Measurements from ENCODE around the gene UCHL5.
A peak's percentile ranks its signal among the peaks of the same experiment; 100 is the strongest.
"Not testable (repeated sequence)": the region's sequence is repeated elsewhere in the genome, so short reads cannot be mapped to it uniquely, and the experiment has no call there.

The UCHL5 gene

GRCh38 chr1:193062698-193063463, 3.7 kb upstream of the UCHL5 start:
- no peak for DNase-seq

GRCh38 chr1:193060938-193061337, 1.8 kb upstream of the UCHL5 start:
- DNase-seq: no peak

GRCh38 chr1:193060406-193060805, 1.2 kb upstream of the UCHL5 start:
- no peak for DNase-seq

GRCh38 chr1:193060115-193060403, 899 bp upstream of the UCHL5 start:
- DNase-seq: no peak

- peak; percentile 58 to 60 for DNase-seq
Measured at GRCh38 chr1:193058529-193059281, 455 bp downstream of the UCHL5 start.

GRCh38 chr1:193054169-193054675, 4.9 kb downstream of the UCHL5 start:
- DNase-seq: no peak

- not testable (repeated sequence) for DNase-seq
Measured at GRCh38 chr1:193048913-193049312, 10.2 kb downstream of the UCHL5 start.

GRCh38 chr1:193042766-193043691, 16.1 kb downstream of the UCHL5 start:
- DNase-seq: no peak

GRCh38 chr1:193040011-193040410, 19.1 kb downstream of the UCHL5 start:
- no peak for DNase-seq

- no peak for DNase-seq
Measured at GRCh38 chr1:193036337-193037047, 22.7 kb downstream of the UCHL5 start.

- DNase-seq: no peak
Measured at GRCh38 chr1:193033610-193034009, 25.6 kb downstream of the UCHL5 start.

GRCh38 chr1:193032643-193033427, 26.3 kb downstream of the UCHL5 start:
- DNase-seq: not testable (repeated sequence)

GRCh38 chr1:193031431-193031830, 27.7 kb downstream of the UCHL5 start:
- peak in 1 of 2 donors; percentile 7 for DNase-seq

GRCh38 chr1:193030280-193030679, 28.9 kb downstream of the UCHL5 start:
- DNase-seq: no peak

GRCh38 chr1:193025218-193025617, 33.9 kb downstream of the UCHL5 start:
- no peak for DNase-seq

- peak in 1 of 2 donors; percentile 57 for DNase-seq
Measured at GRCh38 chr1:193019442-193020026, 39.6 kb downstream of the UCHL5 start.

GRCh38 chr1:193016788-193017187, 42.4 kb downstream of the UCHL5 start:
- DNase-seq: no peak

- no peak for DNase-seq
Measured at GRCh38 chr1:193014400-193014799, 44.8 kb downstream of the UCHL5 start.

GRCh38 chr1:193013707-193014106, 45.5 kb downstream of the UCHL5 start:
- DNase-seq: no peak

- no peak for DNase-seq
Measured at GRCh38 chr1:193013005-193013404, 46.2 kb downstream of the UCHL5 start.

- no peak for DNase-seq
Measured at GRCh38 chr1:193011406-193011805, 47.8 kb downstream of the UCHL5 start.
